Gastrocnemius medialis (tissue), 4 donors: ENCODE data around the gene RYR1. TPM values are rescaled to one million over a fixed set of nuclear protein-coding genes. Genes with fewer than 3 reads are reported as not detected.

ENCODE experiments used
- ATAC-seq, 2 donors: fragments of 150-250 bp; one replicate each; pipeline ENCODE4 v1.9.1; 2016
- DNase-seq, 2 donors: peaks; one replicate each; pipeline ENCODE4 v3.0.0-alpha.2; 2019
- H3K27ac ChIP-seq, 4 donors: fragments of 200-600 bp; sonication (generic); 1 replicate in 1 of 4; 2 replicates in 3 of 4; pipeline ENCODE4 v1.5.1; 2016 to 2018; ENCODE audit warnings: mild to moderate bottlenecking in 2 of 4, moderate library complexity in 1 of 4
- H3K27me3 ChIP-seq, 3 donors: fragments of 200-600 bp; sonication (generic) in 2 of 3; 1 replicate in 1 of 3; 2 replicates in 2 of 3; pipeline versions ENCODE4 v1.5.1 to v1.6.0; 2016 to 2019; ENCODE audit warnings: mild to moderate bottlenecking in 1 of 3, moderate library complexity in 1 of 3
- H3K36me3 ChIP-seq, 2 donors: fragments of 200-600 bp; sonication (generic) in 1 of 2; one replicate each; pipeline ENCODE4 v1.5.1; 2017 to 2018
- H3K4me1 ChIP-seq, 2 donors: fragments of 200-600 bp; sonication (generic) in 1 of 2; one replicate each; pipeline ENCODE4 v1.5.1; 2016 to 2017; ENCODE audit warnings: mild to moderate bottlenecking in 2 of 2
- H3K4me3 ChIP-seq, 4 donors: fragments of 200-600 bp; sonication (generic) in 3 of 4; 1 replicate in 1 of 4; 2 replicates in 3 of 4; pipeline ENCODE4 v1.5.1; 2016 to 2019; ENCODE audit warnings: mild to moderate bottlenecking in 2 of 4
- H3K9me3 ChIP-seq, 3 donors: fragments of 200-600 bp; sonication (generic) in 2 of 3; 1 replicate in 1 of 3; 2 replicates in 2 of 3; pipeline ENCODE4 v1.5.1; 2016 to 2019
- POLR2A ChIP-seq, 2 donors: fragments of 450-650 bp; IDR thresholded peaks; one replicate each; pipeline ENCODE4 v1.6.1; 2017; ENCODE audit warnings: antibody characterized with exemption in 2 of 2, mild to moderate bottlenecking in 2 of 2, moderate library complexity in 2 of 2
- in situ Hi-C, 4 donors: fragments of 200-750 bp; cut with MboI; loops; one replicate each; pipeline versions ENCODE4 v1.15.0 to v1.8.0; 2017; ENCODE audit warnings: low sequenced_read_pairs in 4 of 4
- intact Hi-C: fragments of 100-400 bp; cut with DNase I; formaldehyde crosslinking; loops from one replicate; pipeline ENCODE4 v1.15.1; 2023; ENCODE audit warnings: low total_unique reads
- total RNA-seq, 4 donors: library from RNA; depleted of rRNA; stranded (reverse); fragments of >200 nt; gene quantifications; one replicate each; pipeline versions ENCODE4 v1.1.0 to v1.2.3, GENCODE V29; 2016
- TF ChIP-seq, protein P1 (sequence below), 5 experiments: fragments of 450-650 bp in 3 of 5; fragments of 200-600 bp in 2 of 5; sonication (generic) in 2 of 5; IDR thresholded peaks in 4 of 5; conservative IDR thresholded peaks in 1 of 5; 1 replicate in 4 of 5; 2 replicates in 1 of 5; pipeline ENCODE4 v1.5.1; 2016 to 2019; ENCODE audit warnings: antibody characterized with exemption in 5 of 5, mild to moderate bottlenecking in 3 of 5, moderate library complexity in 3 of 5

RYR1 gene
- total RNA-seq, 4 donors from 2014 or later, result 607 to 831 (median 724) TPM

GRCh38 chr19:38618590-38619360 is 185.3 kb downstream of the RYR1 start, which contains the start of gene EIF3K:
TSS of gene EIF3K (plus strand) at chr19:38619188. CDS start at chr19:38619269, 81 bp downstream.
- ATAC-seq (peak; percentile 94 to 97), DNase-seq (peak; percentile 97 to 99)
- peak within 1 kb of the TSS; percentile 80 to 95 (median 92) for H3K4me3 ChIP-seq
- H3K27ac ChIP-seq, result peak within 1 kb of the TSS; percentile 90 to 96 (median 94)
- H3K27me3 ChIP-seq, result no peaks in the 10 kb centered on the region
- peaks cover 18% of the 10 kb centered on the region in 2 donors for H3K4me1 ChIP-seq
- no peaks in the 10 kb centered on the region for H3K9me3 ChIP-seq
- TF ChIP-seq, protein P1, sequence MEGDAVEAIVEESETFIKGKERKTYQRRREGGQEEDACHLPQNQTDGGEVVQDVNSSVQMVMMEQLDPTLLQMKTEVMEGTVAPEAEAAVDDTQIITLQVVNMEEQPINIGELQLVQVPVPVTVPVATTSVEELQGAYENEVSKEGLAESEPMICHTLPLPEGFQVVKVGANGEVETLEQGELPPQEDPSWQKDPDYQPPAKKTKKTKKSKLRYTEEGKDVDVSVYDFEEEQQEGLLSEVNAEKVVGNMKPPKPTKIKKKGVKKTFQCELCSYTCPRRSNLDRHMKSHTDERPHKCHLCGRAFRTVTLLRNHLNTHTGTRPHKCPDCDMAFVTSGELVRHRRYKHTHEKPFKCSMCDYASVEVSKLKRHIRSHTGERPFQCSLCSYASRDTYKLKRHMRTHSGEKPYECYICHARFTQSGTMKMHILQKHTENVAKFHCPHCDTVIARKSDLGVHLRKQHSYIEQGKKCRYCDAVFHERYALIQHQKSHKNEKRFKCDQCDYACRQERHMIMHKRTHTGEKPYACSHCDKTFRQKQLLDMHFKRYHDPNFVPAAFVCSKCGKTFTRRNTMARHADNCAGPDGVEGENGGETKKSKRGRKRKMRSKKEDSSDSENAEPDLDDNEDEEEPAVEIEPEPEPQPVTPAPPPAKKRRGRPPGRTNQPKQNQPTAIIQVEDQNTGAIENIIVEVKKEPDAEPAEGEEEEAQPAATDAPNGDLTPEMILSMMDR (IDR thresholded peaks at IDR 0.05 in 4 of 5, conservative IDR thresholded peaks at IDR 0.05 in 1 of 5), result no peak
- peak; percentile 85 to 89 for TF ChIP-seq POLR2A (IDR thresholded peaks at IDR 0.05)
- H3K36me3 ChIP-seq, result peaks cover 0 to 35% of the 10 kb centered on the region in 2 donors
- intact Hi-C loops, result loop anchor here (5.0 kb wide), 1 partner anchor 216 kb away; the partner anchor contains the start of gene FAM98C
- in situ Hi-C loops, result no loop called here

DNA sequence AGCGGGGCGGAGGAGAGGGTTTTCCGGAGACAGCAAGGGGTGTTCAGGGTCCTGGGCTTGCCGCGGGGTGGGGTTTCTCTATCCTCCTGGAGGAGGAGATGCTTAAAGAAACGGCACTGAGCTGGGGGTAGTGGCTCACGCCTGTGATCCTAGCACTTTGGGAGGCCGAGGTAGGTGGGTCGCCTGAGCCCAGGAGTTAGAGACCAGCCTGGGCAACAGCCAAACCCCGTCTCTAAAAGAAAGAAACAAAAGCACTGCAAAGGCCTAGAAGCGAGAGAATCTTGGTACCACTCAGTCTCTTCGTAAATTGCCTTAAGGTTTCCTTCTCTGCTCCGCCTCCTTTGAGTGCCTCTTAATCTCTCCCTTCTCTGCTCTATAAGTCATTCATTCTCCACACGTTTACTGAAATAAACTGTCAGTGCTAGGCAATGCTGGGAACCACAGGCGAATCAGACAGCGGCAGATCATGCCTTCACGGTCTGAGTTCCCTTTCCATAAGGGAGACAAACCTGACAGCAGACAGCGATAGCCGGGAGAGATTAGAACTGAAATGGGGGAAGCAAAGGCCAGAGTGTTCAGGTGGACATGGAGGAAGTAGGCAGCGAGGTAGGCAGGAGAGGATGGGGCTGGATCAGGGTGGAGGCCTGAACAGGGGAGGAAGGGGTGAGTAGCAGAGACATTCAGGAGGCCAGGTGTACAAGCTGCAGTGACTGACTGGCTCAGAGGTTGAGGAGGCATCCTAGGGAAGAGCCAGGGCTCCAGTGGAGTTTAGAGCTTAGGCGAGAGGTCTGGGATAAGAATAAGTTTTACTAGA is 186.1 kb downstream of the RYR1 start:
- Histone ChIP-seq H3K9me3 (no peaks in the 10 kb centered on the region), H3K4me3 (peak overlapping the region; percentile 80 to 95 (median 92)), H3K4me1 (peaks cover 18% of the 10 kb centered on the region in 2 donors), H3K36me3 (peaks cover 0 to 43% of the 10 kb centered on the region in 2 donors), H3K27me3 (no peaks in the 10 kb centered on the region), H3K27ac (peak overlapping the region; percentile 90 to 96 (median 94))
- in situ Hi-C loops, result loop anchor here in 1 of 4 donors (10.0 kb wide), 1 partner anchor 225 kb away; the partner anchor contains the start of gene HNRNPL
- TF ChIP-seq, protein P1 (IDR thresholded peaks at IDR 0.05 in 4 of 5, conservative IDR thresholded peaks at IDR 0.05 in 1 of 5), result no peak
- TF ChIP-seq POLR2A (IDR thresholded peaks at IDR 0.05), result no peak
- DNase-seq (no peak), ATAC-seq (peak in 1 of 2 donors; percentile 10)
- intact Hi-C loops, result loop anchor here (5.0 kb wide), 1 partner anchor 217 kb away; the partner anchor contains the start of gene FAM98C

- no peak for ATAC-seq
- intact Hi-C loops (no loop called here), in situ Hi-C loops (loop anchor here in 2 of 4 donors (10.0 to 25.0 kb wide), 2 partner anchors 212 to 220 kb away; partner anchors contain the start of genes HNRNPL (in 2 of the 2) and ECH1 (in 1 of the 2))
- DNase-seq, result no peak
- Histone ChIP-seq H3K4me1 (peaks cover 6% of the 10 kb centered on the region in 2 donors), H3K27me3 (no peaks in the 10 kb centered on the region), H3K9me3 (no peaks in the 10 kb centered on the region), H3K36me3 (peaks cover 0 to 96% of the 10 kb centered on the region in 2 donors), H3K27ac (peak overlapping the region in 1 of 4 donors; percentile 38), H3K4me3 (no peak overlapping the region)
- no peak for TF ChIP-seq POLR2A (IDR thresholded peaks at IDR 0.05)
- TF ChIP-seq, protein P1 (IDR thresholded peaks at IDR 0.05 in 4 of 5, conservative IDR thresholded peaks at IDR 0.05 in 1 of 5), result no peak
Observed at GRCh38 chr19:38624822-38625221, 191.3 kb downstream of the RYR1 start.

DNA sequence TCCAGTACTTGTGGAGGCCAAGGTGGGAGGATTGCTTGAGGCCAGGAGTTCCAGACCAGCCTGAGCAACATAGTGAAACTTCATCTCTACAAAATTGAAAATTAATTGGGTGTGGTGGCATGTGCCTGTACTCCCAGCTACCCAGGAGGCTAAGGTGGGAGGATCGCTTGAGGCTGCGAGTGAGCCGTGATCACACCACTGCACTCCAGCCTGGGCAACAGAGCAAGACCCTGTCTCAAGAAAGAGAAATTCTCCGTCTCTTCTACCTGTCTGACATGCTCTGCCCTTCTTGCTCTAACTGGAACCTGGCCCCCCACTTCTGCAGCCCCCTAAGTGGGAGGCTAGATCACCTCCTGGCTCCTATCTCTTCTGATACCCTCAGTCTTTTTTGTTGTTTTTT is 192.9 kb downstream of the RYR1 start:
- in situ Hi-C loops, result loop anchor here in 2 of 4 donors (10.0 to 25.0 kb wide), 2 partner anchors 211 to 218 kb away; partner anchors contain the start of genes HNRNPL (in 2 of the 2) and ECH1 (in 1 of the 2)
- ATAC-seq (no peak), DNase-seq (no peak)
- no peaks in the 10 kb centered on the region for H3K9me3 ChIP-seq
- no peak overlapping the region for H3K4me3 ChIP-seq
- H3K27ac ChIP-seq, result no peak overlapping the region
- TF ChIP-seq POLR2A (IDR thresholded peaks at IDR 0.05), result no peak
- TF ChIP-seq, protein P1 (IDR thresholded peaks at IDR 0.05 in 4 of 5, conservative IDR thresholded peaks at IDR 0.05 in 1 of 5), result no peak
- H3K36me3 ChIP-seq, result peaks cover 0 to 97% of the 10 kb centered on the region in 2 donors
- intact Hi-C loops, result no loop called here
- H3K4me1 ChIP-seq, result no peaks in the 10 kb centered on the region
- no peaks in the 10 kb centered on the region for H3K27me3 ChIP-seq
